Heart right ventricle (tissue), 16 donors: Measurements from ENCODE around the gene MNT. TPM values are rescaled to one million over a fixed set of nuclear protein-coding genes. Genes with fewer than 3 reads are reported as not detected.
A peak's percentile ranks its signal among the peaks of the same experiment; 100 is the strongest.

Experiments used
- ATAC-seq, 8 donors: fragments of 200-7000 bp; cut with Tn5 transposase; one replicate each; pipeline ENCODE4 v1.9.1; 2020; ENCODE audit warnings: mild to moderate bottlenecking in 8 of 8, moderate library complexity in 8 of 8, moderate number of reproducible peaks in 1 of 8
- DNase-seq, 2 donors: peaks; one replicate each; pipeline ENCODE4 v3.0.0-alpha.2; 2020
- H3K27ac ChIP-seq, 10 donors: fragments of 200-600 bp; sonication (generic) in 2 of 10; one replicate each; pipeline versions ENCODE4 v1.5.0 to v1.8.0; 2020 to 2022; ENCODE audit warnings: mild to moderate bottlenecking in 3 of 10
- H3K27me3 ChIP-seq, 7 donors: fragments of 200-600 bp; one replicate each; pipeline ENCODE4 v1.8.0; 2021 to 2022; ENCODE audit warnings: mild to moderate bottlenecking in 2 of 7
- H3K36me3 ChIP-seq, 9 donors: fragments of 200-600 bp; sonication (generic) in 1 of 9; one replicate each; pipeline versions ENCODE4 v1.5.0 to v1.8.0; 2020 to 2022; ENCODE audit warnings: mild to moderate bottlenecking in 2 of 9
- H3K4me1 ChIP-seq, 9 donors: fragments of 200-600 bp; sonication (generic) in 1 of 9; one replicate each; pipeline versions ENCODE4 v1.5.0 to v1.8.0; 2020 to 2022; ENCODE audit warnings: mild to moderate bottlenecking in 4 of 9
- H3K4me3 ChIP-seq, 10 donors: fragments of 200-600 bp; sonication (generic) in 2 of 10; one replicate each; pipeline versions ENCODE4 v1.5.0 to v1.8.0; 2020 to 2022; ENCODE audit warnings: mild to moderate bottlenecking in 7 of 10, moderate library complexity in 2 of 10
- H3K9me3 ChIP-seq, 11 donors: fragments of 200-600 bp in 10 of 11; sonication (generic) in 2 of 11; one replicate each; pipeline versions ENCODE4 v1.5.0 to v1.8.0; 2013 to 2022; ENCODE audit warnings: mild to moderate bottlenecking in 2 of 11, control low read depth in 1 of 11, moderate library complexity in 1 of 11
- WGBS, 2 donors: extraction: QIAGEN DNeasy Blood & Tissue Kit; methylation state at CpG; one replicate each; pipeline ENCODE4 v1.1.7; 2013; ENCODE audit warnings: inconsistent platforms in 1 of 2; 5-methylcytosine and 5-hydroxymethylcytosine counted together
- intact Hi-C, 10 donors: fragments of 100-400 bp; cut with DNase I; formaldehyde crosslinking; loops; one replicate each; pipeline versions ENCODE4 v1.11.1 to v1.14.2; 2022
- polyA plus RNA-seq, 2 donors: library from polyadenylated mRNA; stranded (reverse); fragments of 200-250 nt; gene quantifications; one replicate each; pipeline ENCODE4 v1.2.3, GENCODE V29; 2013
- total RNA-seq, 10 donors: library from RNA; stranded (reverse); fragmentation: NEBNext Ultra II Directional in 3 of 10; extraction: Animal tissue kit (Norgen Biotek cat#: 25700) in 3 of 10; gene quantifications; one replicate each; pipeline versions ENCODE4 v1.2.1 to v1.2.4, GENCODE V29; 2021 to 2023
- TF ChIP-seq, protein P1 (sequence below), 9 donors: fragments of 200-600 bp; sonication (generic) in 2 of 9; IDR thresholded peaks; one replicate each; pipeline versions ENCODE4 v1.5.0 to v1.8.0; 2021 to 2022; ENCODE audit warnings: antibody characterized with exemption in 9 of 9, mild to moderate bottlenecking in 5 of 9, moderate library complexity in 1 of 9
- donor health status: Arrhythmogenic right ventricular cardiomyopathy.
- donor health status: ischemic (EF 13 %, LVEDD 7.1; RV severe dilation, severe dysfunction).
- donor health status: healthy with polysubstance abuse.
- donor health status: DM: no; HTN: yes; CAD: no.
- donor health status: DM: no; HTN: no; CAD: no.
- donor health status: ischemic (EF 25% LVEDD 6.9; RV normal size, moderate dysfunction).
- donor health status: ischemic (EF 25% LVEDD 5.7; RV mildly dilated, moderate dysfunction).
- donor health status: healthy.
- donor health status: DM: yes; HTN: yes; CAD: no.
- donor health status: Ischemic cardiomyopathy.
- donor health status: ischemic (EF 35%, LVEDD 5.7; RV mildly dilated, moderate dysfunction).
- donor health status: nonischemic (EF 11% LVEDD 7.7; RV severe dilation, severe dysfunction).
- donor health status: DM: yes; HTN: yes; CAD: no.
- donor health status: PGD.
- donor health status: ischemic (EF 29% LVEDD 5.4; RV normal size, mild dysfunction).
- donor health status: nonischemic (EF 23%, LVEDD 6.1; RV moderate dilation, normal function).

MNT gene
- total and polyA plus RNA-seq, 12 donors: 5.0 to 14.1 (median 11.0) TPM

DNA sequence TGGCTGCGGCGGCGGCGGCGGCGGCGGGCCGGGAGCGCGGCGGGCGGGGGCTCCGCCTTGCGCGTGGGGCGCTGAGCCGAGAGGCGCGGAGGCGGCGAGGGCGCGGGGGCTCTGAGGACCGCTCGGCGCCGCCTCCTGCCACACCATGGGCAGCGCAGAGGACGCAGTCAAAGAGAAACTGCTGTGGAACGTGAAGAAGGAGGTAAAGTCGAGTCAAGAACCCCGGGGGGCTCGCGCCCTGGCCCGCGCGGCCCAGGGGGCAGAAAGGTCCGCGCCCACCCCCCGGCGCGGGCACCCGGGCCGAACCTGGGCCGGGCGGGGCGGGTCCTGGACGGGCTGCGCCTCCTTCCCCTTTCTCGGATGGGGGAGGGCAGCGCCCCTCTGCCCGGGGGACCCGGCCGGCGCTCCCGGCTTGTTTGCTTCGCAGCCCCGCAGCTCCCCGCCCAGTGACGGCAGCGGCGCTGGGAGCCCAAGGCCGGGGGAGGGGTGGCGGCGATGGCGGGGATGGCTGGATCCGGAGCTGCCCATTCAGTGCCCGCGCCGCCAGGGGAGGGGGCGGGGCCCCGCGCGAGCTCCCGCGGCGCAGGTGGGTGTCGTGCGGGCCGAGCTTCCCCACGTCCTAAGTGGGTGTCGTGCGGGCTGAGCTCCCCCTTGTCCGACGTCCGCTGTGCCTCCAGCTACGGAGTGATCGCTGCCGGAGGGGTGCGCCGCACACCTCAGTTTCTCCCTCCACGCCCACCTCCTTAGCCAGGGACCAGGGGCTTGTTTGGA lies 63.1 kb downstream of the MNT start:
- Histone ChIP-seq H3K27me3 (no peaks in the 10 kb centered on the region), H3K36me3 (peaks cover 0 to 49% (median 23%) of the 10 kb centered on the region in 9 donors), H3K4me3 (peak overlapping the region; percentile 63 to 97 (median 86)), H3K9me3 (no peaks in the 10 kb centered on the region), H3K27ac (peak overlapping the region; percentile 63 to 92 (median 86)), H3K4me1 (peaks cover 7 to 31% (median 25%) of the 10 kb centered on the region in 9 donors)
- TF ChIP-seq, protein P1, sequence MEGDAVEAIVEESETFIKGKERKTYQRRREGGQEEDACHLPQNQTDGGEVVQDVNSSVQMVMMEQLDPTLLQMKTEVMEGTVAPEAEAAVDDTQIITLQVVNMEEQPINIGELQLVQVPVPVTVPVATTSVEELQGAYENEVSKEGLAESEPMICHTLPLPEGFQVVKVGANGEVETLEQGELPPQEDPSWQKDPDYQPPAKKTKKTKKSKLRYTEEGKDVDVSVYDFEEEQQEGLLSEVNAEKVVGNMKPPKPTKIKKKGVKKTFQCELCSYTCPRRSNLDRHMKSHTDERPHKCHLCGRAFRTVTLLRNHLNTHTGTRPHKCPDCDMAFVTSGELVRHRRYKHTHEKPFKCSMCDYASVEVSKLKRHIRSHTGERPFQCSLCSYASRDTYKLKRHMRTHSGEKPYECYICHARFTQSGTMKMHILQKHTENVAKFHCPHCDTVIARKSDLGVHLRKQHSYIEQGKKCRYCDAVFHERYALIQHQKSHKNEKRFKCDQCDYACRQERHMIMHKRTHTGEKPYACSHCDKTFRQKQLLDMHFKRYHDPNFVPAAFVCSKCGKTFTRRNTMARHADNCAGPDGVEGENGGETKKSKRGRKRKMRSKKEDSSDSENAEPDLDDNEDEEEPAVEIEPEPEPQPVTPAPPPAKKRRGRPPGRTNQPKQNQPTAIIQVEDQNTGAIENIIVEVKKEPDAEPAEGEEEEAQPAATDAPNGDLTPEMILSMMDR (IDR thresholded peaks at IDR 0.05): peak in 2 of 9 donors; percentile 9 to 10
- peak in 7 of 8 donors; percentile 13 to 58 (median 25) for ATAC-seq
- peak; percentile 36 to 70 for DNase-seq
- 1 to 2% methylated on average over 57 to 91 of the region's 92 CpGs for WGBS, 2 donors
- intact Hi-C loops: no loop called here

- Histone ChIP-seq H3K4me1 (peaks cover 7 to 31% (median 25%) of the 10 kb centered on the region in 9 donors), H3K27me3 (no peaks in the 10 kb centered on the region), H3K4me3 (peak within 1 kb of the TSS; percentile 63 to 97 (median 86)), H3K36me3 (peaks cover 0 to 49% (median 30%) of the 10 kb centered on the region in 9 donors), H3K9me3 (no peaks in the 10 kb centered on the region), H3K27ac (peak within 1 kb of the TSS; percentile 63 to 92 (median 86))
- intact Hi-C loops: no loop called here
- DNase-seq: peak; percentile 71 to 74
- 1% methylated on average over 67 to 77 of the region's 77 CpGs for WGBS, 2 donors
- TF ChIP-seq, protein P1 (IDR thresholded peaks at IDR 0.05): no peak
- ATAC-seq: peak; percentile 67 to 87 (median 70)
These were observed 63.9 kb downstream of the MNT start, which contains the start of gene SGSM2 for GRCh38 chr17:2336852-2337543. Gene SGSM2, plus strand, starts transcription at chr17:2337501. Its CDS starts 188 bp downstream, at chr17:2337689.

- WGBS, 2 donors: 1% methylated on average over 48 of the region's 48 CpGs
- ATAC-seq (peak; percentile 95 to 99 (median 97)), DNase-seq (peak; percentile 92)
- Histone ChIP-seq H3K4me3 (peak within 1 kb of the TSS; percentile 63 to 97 (median 86)), H3K36me3 (peaks cover 0 to 49% (median 36%) of the 10 kb centered on the region in 9 donors), H3K27ac (peak within 1 kb of the TSS; percentile 63 to 92 (median 86)), H3K4me1 (peaks cover 7 to 31% (median 25%) of the 10 kb centered on the region in 9 donors), H3K27me3 (no peaks in the 10 kb centered on the region), H3K9me3 (no peaks in the 10 kb centered on the region)
- TF ChIP-seq, protein P1 (IDR thresholded peaks at IDR 0.05): peak in 7 of 9 donors; percentile 17 to 62 (median 39)
- intact Hi-C loops: no loop called here
These were observed 64.5 kb downstream of the MNT start, which contains the start of gene TSR1 for GRCh38 chr17:2336215-2336851. Gene TSR1, minus strand, starts transcription at chr17:2336457. Its CDS starts 30 bp downstream, at chr17:2336427.
